Spleen (tissue), 7 donors: ENCODE data around the gene OR10H4.

Experiments used
- CTCF ChIP-seq, 11 experiments: fragments of 200-600 bp in 7 of 11; fragments of 450-650 bp in 4 of 11; sonication (generic) in 4 of 11; IDR thresholded peaks in 8 of 11; conservative IDR thresholded peaks in 3 of 11; 1 replicate in 7 of 11; 2 replicates in 4 of 11; pipeline versions ENCODE4 v1.4.0 to v1.8.0; 2016 to 2021; ENCODE audit warnings: antibody characterized with exemption in 11 of 11, inconsistent platforms in 4 of 11, mild to moderate bottlenecking in 1 of 11
- POLR2AphosphoS5 ChIP-seq, 3 donors: sonication (generic); formaldehyde crosslinking; IDR thresholded peaks; one replicate each; pipeline ENCODE4 v1.5.1; 2017; ENCODE audit warnings: antibody characterized with exemption in 3 of 3
- donor health status: DM: no; HTN: no; CAD: no; lungs with moderate emphysema.
- donor health status: DM: no; HTN: no; CAD: no.
- donor health status: DM: no; HTN: no; CAD: no.

GRCh38 chr19:15936173-15936572 is 12.6 kb upstream of the OR10H4 start:
- TF ChIP-seq CTCF (IDR thresholded peaks at IDR 0.05 in 8 of 11, conservative IDR thresholded peaks at IDR 0.05 in 3 of 11) (no peak), POLR2AphosphoS5 (IDR thresholded peaks at IDR 0.05) (no peak)
